GM13976 (cell line): ENCODE results near the gene CD48.
"Not testable (repeated sequence)": the region's sequence is repeated elsewhere in the genome, so short reads cannot be mapped to it uniquely, and the experiment has no call there.

ENCODE experiments used
- DNase-seq: peaks from one replicate; pipeline ENCODE4 v3.0.0; 2012; ENCODE audit warnings: low spot score
- CTCF ChIP-seq: IDR thresholded peaks from 2 replicates; pipeline ENCODE4 v1.5.1; 2012; ENCODE audit warnings: borderline replicate concordance, mild to moderate bottlenecking; ENCODE audit not compliant: insufficient read depth; ENCODE audit errors: extremely low read depth, missing control alignments, control extremely low read depth
- in situ Hi-C: fragments of 300-500 bp; cut with MboI; formaldehyde crosslinking; loops from one replicate; pipeline ENCODE4 v1.12.0; 2022; ENCODE audit warnings: low sequenced_read_pairs, mixed read lengths, inconsistent platforms; ENCODE audit not compliant: unreplicated experiment

The CD48 gene

GRCh38 chr1:160738271-160738670 is 26.6 kb upstream of the CD48 start:
- DNase-seq: no peak
- TF ChIP-seq CTCF: no peak
- in situ Hi-C loops: no loop called here

- in situ Hi-C loops: loop anchor here (5.0 kb wide), 1 partner anchor 38 kb away; no protein-coding TSS in a partner anchor
- TF ChIP-seq CTCF: no peak
- no peak for DNase-seq
Measured at GRCh38 chr1:160734301-160734700, 22.7 kb upstream of the CD48 start.

- in situ Hi-C loops: loop anchor here (5.0 kb wide), 1 partner anchor 38 kb away; no protein-coding TSS in a partner anchor
- no peak for DNase-seq
- TF ChIP-seq CTCF: no peak
Measured at GRCh38 chr1:160733898-160734297, 22.3 kb upstream of the CD48 start.

GRCh38 chr1:160731990-160732389 is 20.4 kb upstream of the CD48 start:
- no peak for DNase-seq
- in situ Hi-C loops: loop anchor here (5.0 kb wide), 1 partner anchor 40 kb away; no protein-coding TSS in a partner anchor
- no peak for TF ChIP-seq CTCF

- not testable (repeated sequence) for DNase-seq
- in situ Hi-C loops: loop anchor here (5.0 kb wide), 1 partner anchor 41 kb away; no protein-coding TSS in a partner anchor
Measured at GRCh38 chr1:160731564-160731963, 19.9 kb upstream of the CD48 start.

- in situ Hi-C loops: loop anchor here (10.0 kb wide), 1 partner anchor 108 kb away; no protein-coding TSS in a partner anchor
- no peak for TF ChIP-seq CTCF
- no peak for DNase-seq
Measured at GRCh38 chr1:160727316-160727640, 15.7 kb upstream of the CD48 start.

- DNase-seq: peak; percentile 60
- in situ Hi-C loops: loop anchor here (10.0 kb wide), 1 partner anchor 108 kb away; no protein-coding TSS in a partner anchor
- TF ChIP-seq CTCF: peak; percentile 79
Measured at GRCh38 chr1:160726498-160727315, 15.1 kb upstream of the CD48 start.
